ENCODE results near the gene NAPB. TPM values are rescaled to one million over a fixed set of nuclear protein-coding genes. Genes with fewer than 3 reads are reported as not detected.

NAPB gene
- total and polyA plus RNA-seq, 8 donors = 2.3 to 11.7 (median 4.2) TPM

- H3K4me1 ChIP-seq = peaks cover 0 to 6% (median 3%) of the 10 kb centered on the region in 3 donors
- H3K27ac ChIP-seq = no peak overlapping the region
- no peaks in the 10 kb centered on the region for H3K27me3 ChIP-seq
- H3K9me3 ChIP-seq = no peaks in the 10 kb centered on the region
- H3K4me3 ChIP-seq = no peak overlapping the region
- H3K36me3 ChIP-seq = no peaks in the 10 kb centered on the region
- no peak for ATAC-seq
- WGBS, 2 donors = 86 to 91% methylated on average over 5 of the region's 5 CpGs
- intact Hi-C loops (cut with DNase I) = no loop called here
- no peak for TF ChIP-seq CTCF (IDR thresholded peaks at IDR 0.05)
- DNase-seq = no peak
- FAIRE-seq = no peak
Measured at GRCh38 chr20:23438661-23439060, 17.4 kb upstream of the NAPB start.

GRCh38 chr20:23437126-23437899 is 16.0 kb upstream of the NAPB start:
- 91 to 94% methylated on average over 9 of the region's 9 CpGs for WGBS, 2 donors
- no peak overlapping the region for H3K27ac ChIP-seq
- intact Hi-C loops (cut with DNase I) = no loop called here
- FAIRE-seq (no peak), ATAC-seq (no peak), DNase-seq (no peak)
- H3K27me3 ChIP-seq = no peaks in the 10 kb centered on the region
- H3K4me1 ChIP-seq = peaks cover 0 to 6% (median 3%) of the 10 kb centered on the region in 3 donors
- no peak overlapping the region for H3K4me3 ChIP-seq
- no peaks in the 10 kb centered on the region for H3K36me3 ChIP-seq
- no peak for TF ChIP-seq CTCF (IDR thresholded peaks at IDR 0.05)
- H3K9me3 ChIP-seq = no peaks in the 10 kb centered on the region

- no peak for DNase-seq
- ATAC-seq = peak; percentile 55 to 76 (median 72)
- no peak overlapping the region for H3K4me3 ChIP-seq
- 58 to 64% methylated on average over 3 of the region's 3 CpGs for WGBS, 2 donors
- FAIRE-seq = no peak
- H3K36me3 ChIP-seq = no peaks in the 10 kb centered on the region
- no peak overlapping the region for H3K27ac ChIP-seq
- intact Hi-C loops (cut with DNase I) = no loop called here
- H3K4me1 ChIP-seq = peaks cover 0 to 6% (median 3%) of the 10 kb centered on the region in 3 donors
- no peaks in the 10 kb centered on the region for H3K9me3 ChIP-seq
- H3K27me3 ChIP-seq = no peaks in the 10 kb centered on the region
- TF ChIP-seq CTCF (IDR thresholded peaks at IDR 0.05) = no peak
Measured at GRCh38 chr20:23436681-23437080, 15.4 kb upstream of the NAPB start.

DNA sequence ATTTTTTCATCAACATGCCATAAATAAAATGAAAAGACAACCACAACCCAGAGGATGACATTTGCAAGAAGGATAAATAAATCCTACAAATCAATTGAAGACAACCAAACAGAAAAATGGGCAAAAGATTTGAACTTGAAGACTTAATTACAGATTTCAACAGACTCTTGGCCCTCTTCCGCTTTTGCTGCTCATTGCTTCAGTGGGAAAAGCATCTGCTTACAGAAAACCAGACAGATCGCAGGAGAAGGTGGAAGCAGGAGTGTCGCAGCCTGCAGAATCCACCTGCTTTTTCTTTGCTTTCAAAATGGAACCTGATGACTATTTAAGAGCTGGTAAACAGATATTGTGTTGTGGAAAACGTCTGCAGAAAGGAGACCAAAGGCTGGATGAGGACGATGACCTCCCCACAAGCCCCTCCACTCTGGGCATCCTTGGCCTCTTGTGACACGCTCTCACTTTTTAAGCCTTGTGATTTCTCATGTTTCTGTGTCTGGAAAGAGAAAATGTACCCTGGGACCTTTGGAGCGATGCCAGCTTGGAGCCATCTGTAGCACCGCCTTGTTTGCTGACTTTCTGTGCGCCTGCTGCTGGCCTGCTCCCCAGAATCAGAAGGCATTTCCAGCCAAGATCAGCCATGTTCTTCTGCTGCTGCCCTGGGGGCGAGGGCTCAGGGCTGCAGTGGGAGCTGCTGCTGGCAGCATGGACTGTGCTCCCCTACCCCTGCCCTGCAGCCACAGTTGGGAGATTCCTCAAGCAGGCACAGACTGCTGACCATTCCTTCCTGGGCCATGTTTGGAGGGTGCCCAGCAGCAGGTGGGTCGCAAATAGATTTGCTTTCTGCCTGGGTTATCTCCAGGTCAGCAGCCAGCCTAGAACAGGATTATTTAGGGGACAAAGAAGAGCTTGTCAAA is 14.6 kb upstream of the NAPB start:
- TF ChIP-seq CTCF (IDR thresholded peaks at IDR 0.05) = no peak
- peaks cover 0 to 6% (median 3%) of the 10 kb centered on the region in 3 donors for H3K4me1 ChIP-seq
- ATAC-seq (peak; percentile 80 to 97 (median 88)), FAIRE-seq (no peak), DNase-seq (peak; percentile 40 to 90 (median 70))
- H3K27ac ChIP-seq = no peak overlapping the region
- intact Hi-C loops (cut with DNase I) = no loop called here
- no peaks in the 10 kb centered on the region for H3K36me3 ChIP-seq
- no peaks in the 10 kb centered on the region for H3K27me3 ChIP-seq
- no peak overlapping the region for H3K4me3 ChIP-seq
- 43 to 51% methylated on average over 11 of the region's 11 CpGs for WGBS, 2 donors
- no peaks in the 10 kb centered on the region for H3K9me3 ChIP-seq
